HG03139 (cell line): ENCODE data around the gene CTNNA1.

Source experiments
- ATAC-seq: cut with Tn5 transposase; IDR thresholded peaks from one replicate; pipeline ENCODE4 v1.9.1; 2021; ENCODE audit not compliant: unreplicated experiment

Gene CTNNA1

DNA sequence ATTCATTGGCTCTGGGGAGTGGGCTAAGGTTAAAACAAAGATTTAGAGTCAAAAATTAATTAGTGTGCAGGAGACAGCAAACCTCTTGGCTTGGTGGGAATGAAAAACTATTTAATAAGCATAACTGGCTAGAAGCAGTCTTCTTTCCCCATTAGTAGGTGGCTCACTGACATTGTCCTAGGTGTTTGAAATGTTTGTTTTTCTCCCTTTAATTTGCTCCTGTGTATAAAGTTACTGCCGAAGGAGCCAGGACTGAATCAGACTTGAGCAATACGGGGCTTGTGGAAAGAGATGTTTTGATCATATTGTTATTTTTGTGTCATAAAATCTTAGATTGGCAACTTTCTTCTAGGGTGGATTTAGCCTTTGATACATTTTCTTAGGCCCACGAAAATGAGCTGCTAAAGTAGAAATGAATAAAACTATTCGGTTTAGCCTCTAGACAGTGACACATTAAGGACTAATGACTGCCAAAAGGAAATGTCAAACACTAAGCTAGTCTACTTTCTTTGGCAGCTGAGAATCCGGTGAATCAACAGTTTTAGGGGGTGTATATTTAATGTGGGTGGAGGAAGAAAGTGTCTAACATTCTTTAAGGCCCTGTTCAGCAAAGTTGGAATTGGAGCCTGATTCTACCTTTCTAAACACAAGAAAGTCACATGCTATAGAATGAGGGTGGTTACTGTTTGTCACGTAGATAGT, 91.7 kb downstream of the CTNNA1 start:
- no peak for ATAC-seq

DNA sequence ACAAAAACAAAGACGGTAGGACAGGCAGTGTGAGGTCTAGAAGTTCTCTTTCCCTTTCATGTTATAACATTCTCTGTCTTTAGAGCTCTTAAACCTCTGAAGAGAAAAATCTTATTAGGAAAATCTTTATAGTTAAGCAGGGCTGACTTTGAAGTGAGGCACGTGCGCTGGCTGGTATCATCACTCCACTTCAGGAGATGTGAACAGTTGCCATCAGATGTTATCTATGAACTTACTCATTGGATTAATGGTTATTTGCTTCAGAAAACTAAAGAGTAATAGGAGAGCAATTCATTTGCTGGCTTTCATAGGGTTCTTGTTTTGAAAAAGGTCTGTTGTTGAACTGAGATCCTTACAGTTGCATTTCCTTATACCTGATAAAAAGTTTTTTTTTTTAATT, 96.2 kb downstream of the CTNNA1 start:
- ATAC-seq: no peak

- no peak for ATAC-seq
These were observed 96.7 kb downstream of the CTNNA1 start for GRCh38 chr5:138849882-138850281.

- no peak for ATAC-seq
These were observed 97.7 kb downstream of the CTNNA1 start for GRCh38 chr5:138850865-138851435.

- no peak for ATAC-seq
These were observed 99.9 kb downstream of the CTNNA1 start for GRCh38 chr5:138853132-138853531.

DNA sequence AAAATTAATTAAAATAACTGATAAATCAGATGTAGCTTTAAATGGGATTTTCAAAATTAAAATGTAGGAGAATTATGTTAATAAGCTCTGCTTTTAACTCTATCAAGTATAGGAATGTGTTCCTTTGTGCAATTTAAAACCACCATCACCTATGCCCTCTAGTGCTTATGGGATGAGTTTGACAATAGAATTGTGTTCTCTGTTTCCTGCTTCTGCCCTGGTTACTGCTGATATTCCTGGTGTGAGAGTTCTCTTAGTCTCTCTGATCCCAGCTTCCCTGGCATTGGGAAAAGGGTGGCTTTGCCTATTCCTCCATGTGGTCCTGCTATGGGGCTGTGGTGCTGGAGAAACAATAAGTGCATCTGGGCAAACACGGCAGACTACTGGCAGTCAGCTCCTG, 113.8 kb downstream of the CTNNA1 start:
- ATAC-seq: no peak

- ATAC-seq: no peak
These were observed 115.8 kb downstream of the CTNNA1 start for GRCh38 chr5:138869038-138869437.

DNA sequence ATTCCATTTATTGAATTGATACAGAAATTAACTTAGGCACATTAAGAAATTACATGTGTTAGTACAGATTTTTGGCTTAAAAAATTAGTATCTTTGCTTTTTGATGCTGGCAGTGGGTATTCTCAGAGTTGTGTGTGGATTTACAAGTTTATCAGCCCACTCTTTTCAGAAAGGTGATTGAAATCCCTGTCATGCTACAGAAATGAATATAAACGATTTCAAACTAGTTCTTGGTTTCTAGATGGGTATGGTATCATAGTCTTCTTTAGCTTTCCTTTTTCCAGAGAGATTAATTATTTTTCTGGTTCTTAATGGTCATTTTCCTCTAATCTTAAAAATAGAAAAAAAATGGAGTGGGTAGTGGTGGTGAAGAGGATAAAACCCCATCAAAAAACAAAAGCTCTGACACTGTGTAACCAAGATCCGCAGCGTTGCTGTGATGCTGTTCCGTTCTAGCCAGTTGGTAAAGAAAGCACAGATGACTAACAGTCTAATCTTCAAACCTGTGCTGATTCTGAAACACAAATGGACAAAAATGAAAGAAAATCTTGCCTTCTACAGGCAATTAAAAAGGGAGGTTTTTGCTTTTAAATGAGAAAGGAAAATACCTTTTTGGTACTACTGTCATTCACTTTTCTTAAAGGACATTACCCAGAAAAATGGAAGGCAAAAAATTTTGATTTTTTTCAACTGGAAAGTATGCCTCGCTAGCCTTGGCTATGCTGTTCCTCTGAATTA, 116.7 kb downstream of the CTNNA1 start:
- ATAC-seq: no peak

- ATAC-seq: no peak
These were observed 117.4 kb downstream of the CTNNA1 start for GRCh38 chr5:138870611-138871010.

GRCh38 chr5:138872841-138873465, 119.7 kb downstream of the CTNNA1 start:
- no peak for ATAC-seq

- no peak for ATAC-seq
These were observed 120.4 kb downstream of the CTNNA1 start for GRCh38 chr5:138873466-138874221.

- no peak for ATAC-seq
These were observed 121.0 kb downstream of the CTNNA1 start for GRCh38 chr5:138874241-138874640.

- no peak for ATAC-seq
These were observed 121.7 kb downstream of the CTNNA1 start, which contains the start of gene LRRTM2 for GRCh38 chr5:138874771-138875551. Gene LRRTM2 (minus strand): TSS chr5:138875335. CDS start chr5:138874911, 424 bp downstream.

- ATAC-seq: no peak
These were observed 122.3 kb downstream of the CTNNA1 start for GRCh38 chr5:138875552-138875875.

DNA sequence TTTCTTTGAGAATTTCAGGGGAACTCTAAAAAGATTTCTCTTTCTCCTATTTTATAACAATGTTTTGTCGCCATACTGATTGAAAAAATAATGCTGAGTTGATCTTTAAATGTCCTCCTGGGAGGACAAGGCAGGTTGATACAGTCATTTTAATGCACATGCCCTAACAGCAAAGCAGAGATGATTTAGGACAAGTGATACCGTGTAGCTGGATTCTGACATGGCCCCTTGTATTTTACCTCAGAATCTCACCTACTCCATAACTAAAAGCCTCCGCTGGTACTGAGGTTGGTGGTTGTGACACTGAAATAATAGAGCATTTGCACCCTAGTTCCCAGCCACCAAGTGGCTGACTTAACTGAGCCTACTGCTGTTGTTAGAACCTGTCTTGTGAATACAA, 122.7 kb downstream of the CTNNA1 start:
- no peak for ATAC-seq

DNA sequence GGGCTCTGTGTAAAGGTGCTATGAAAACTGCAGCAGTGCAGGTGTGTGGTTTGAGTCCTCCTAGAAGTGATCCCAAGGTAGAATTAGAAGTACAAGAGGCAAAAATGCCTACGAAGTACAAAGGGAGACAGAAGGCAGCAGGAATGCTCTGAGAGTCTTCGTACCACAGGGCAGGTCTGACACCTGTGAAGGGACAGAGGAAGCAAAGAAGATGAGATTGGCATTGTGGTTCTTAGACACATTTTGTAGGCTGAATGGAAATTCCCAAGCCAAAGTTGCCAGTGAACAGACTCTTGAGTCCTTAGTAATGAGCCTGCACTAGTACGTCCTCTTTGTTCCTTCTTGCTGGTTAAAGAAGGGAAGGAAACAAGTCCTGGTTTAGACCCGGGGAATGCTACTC, 123.6 kb downstream of the CTNNA1 start:
- no peak for ATAC-seq

- no peak for ATAC-seq
These were observed 125.4 kb downstream of the CTNNA1 start for GRCh38 chr5:138878437-138879235.

DNA sequence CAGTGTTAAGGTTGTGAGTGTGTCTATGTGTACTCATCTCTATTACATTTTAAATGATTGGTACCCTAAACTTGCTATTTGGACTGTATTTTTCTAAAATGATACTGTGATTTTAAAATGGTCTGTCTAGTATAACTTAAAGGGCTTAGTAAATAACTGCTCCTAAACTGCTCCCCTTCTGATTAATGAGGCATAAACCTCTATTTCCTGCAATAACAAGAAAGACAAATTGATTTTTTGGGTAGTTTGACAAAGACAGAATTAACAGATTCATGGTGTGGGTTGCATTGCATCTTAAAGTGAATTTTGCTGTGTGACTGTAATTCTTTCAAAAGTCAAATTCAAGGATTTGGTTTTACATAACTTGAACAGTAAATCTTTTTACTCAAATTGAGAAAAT, 130.0 kb downstream of the CTNNA1 start:
- ATAC-seq: no peak

GRCh38 chr5:138884094-138884493, 130.9 kb downstream of the CTNNA1 start:
- ATAC-seq: no peak

DNA sequence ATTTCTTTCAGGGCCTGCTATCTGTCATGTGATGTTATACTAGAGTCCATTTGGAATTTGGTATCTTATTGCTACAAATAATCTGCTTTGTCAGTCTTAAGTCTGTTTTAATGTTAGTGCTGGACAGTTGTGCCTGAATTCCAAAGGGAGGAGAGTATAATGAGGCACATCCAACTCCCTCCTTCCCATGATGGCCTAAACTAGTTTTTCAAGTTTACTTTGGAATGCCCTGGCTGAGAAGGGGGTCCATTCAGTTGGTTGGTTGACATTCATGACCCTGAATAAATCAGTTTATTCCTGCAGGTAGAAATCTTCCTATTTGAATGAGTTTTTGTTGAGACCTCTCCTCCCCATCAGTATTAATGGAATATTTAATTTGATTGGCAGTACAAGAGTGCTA, 131.3 kb downstream of the CTNNA1 start:
- no peak for ATAC-seq
